ENCODE data around the gene TSPAN9.

TSPAN9 gene

GRCh38 chr12:3195859-3196483, 118.8 kb downstream of the TSPAN9 start:
- H3K79me2 ChIP-seq (ENCODE audit: insufficient read depth, low read length): no peaks in the 10 kb centered on the region
- no peaks in the 10 kb centered on the region for H3K36me3 ChIP-seq (ENCODE audit: low read length)
- TF ChIP-seq EZH2phosphoT487 (conservative IDR thresholded peaks at IDR 0.05; ENCODE audit: low read length): no peak
- no peak for TF ChIP-seq CTCF (IDR thresholded peaks at IDR 0.05; ENCODE audit: insufficient read depth, low read length, poor library complexity, severe bottlenecking)
- no peak overlapping the region for H3K27ac ChIP-seq (ENCODE audit: low read depth, low read length)
- H3K9me2 ChIP-seq (replicated peaks; ENCODE audit: insufficient read depth, low read length): no peaks in the 10 kb centered on the region
- H3K4me2 ChIP-seq (ENCODE audit: low read depth, low read length, poor library complexity, severe bottlenecking): no peak overlapping the region
- no peak overlapping the region for H2AFZ ChIP-seq (ENCODE audit: low read depth, low read length, severe bottlenecking)
- no peaks in the 10 kb centered on the region for H4K20me1 ChIP-seq (ENCODE audit: low read depth, low read length)
- no peaks in the 10 kb centered on the region for H3K9me3 ChIP-seq (ENCODE audit: insufficient read depth, low read length)
- H3K9ac ChIP-seq (ENCODE audit: low read length): no peak overlapping the region
- H3K4me3 ChIP-seq (ENCODE audit: insufficient read depth, low read length, poor library complexity, severe bottlenecking): no peak overlapping the region
- H3F3A ChIP-seq (ENCODE audit: insufficient read depth): no peaks in the 10 kb centered on the region
- no peaks in the 10 kb centered on the region for H3K27me3 ChIP-seq (ENCODE audit: low read length)

GRCh38 chr12:3196488-3196887, 119.3 kb downstream of the TSPAN9 start:
- Histone ChIP-seq H3K9me3 (ENCODE audit: insufficient read depth, low read length) (no peaks in the 10 kb centered on the region), H2AFZ (ENCODE audit: low read depth, low read length, severe bottlenecking) (no peak overlapping the region), H3K9me2 (replicated peaks; ENCODE audit: insufficient read depth, low read length) (no peaks in the 10 kb centered on the region), H3K9ac (ENCODE audit: low read length) (no peak overlapping the region), H3K27ac (ENCODE audit: low read depth, low read length) (no peak overlapping the region), H3K79me2 (ENCODE audit: insufficient read depth, low read length) (no peaks in the 10 kb centered on the region), H3K36me3 (ENCODE audit: low read length) (no peaks in the 10 kb centered on the region), H3K27me3 (ENCODE audit: low read length) (no peaks in the 10 kb centered on the region), H4K20me1 (ENCODE audit: low read depth, low read length) (no peaks in the 10 kb centered on the region), H3F3A (ENCODE audit: insufficient read depth) (no peaks in the 10 kb centered on the region), H3K4me2 (ENCODE audit: low read depth, low read length, poor library complexity, severe bottlenecking) (no peak overlapping the region), H3K4me3 (ENCODE audit: insufficient read depth, low read length, poor library complexity, severe bottlenecking) (no peak overlapping the region)
- TF ChIP-seq EZH2phosphoT487 (conservative IDR thresholded peaks at IDR 0.05; ENCODE audit: low read length): no peak
- no peak for TF ChIP-seq CTCF (IDR thresholded peaks at IDR 0.05; ENCODE audit: insufficient read depth, low read length, poor library complexity, severe bottlenecking)

- H3K9ac ChIP-seq (ENCODE audit: low read length): no peak overlapping the region
- no peak overlapping the region for H3K27ac ChIP-seq (ENCODE audit: low read depth, low read length)
- TF ChIP-seq EZH2phosphoT487 (conservative IDR thresholded peaks at IDR 0.05; ENCODE audit: low read length): no peak
- H3K4me2 ChIP-seq (ENCODE audit: low read depth, low read length, poor library complexity, severe bottlenecking): no peak overlapping the region
- H3K79me2 ChIP-seq (ENCODE audit: insufficient read depth, low read length): no peaks in the 10 kb centered on the region
- H3K27me3 ChIP-seq (ENCODE audit: low read length): no peaks in the 10 kb centered on the region
- H3K36me3 ChIP-seq (ENCODE audit: low read length): no peaks in the 10 kb centered on the region
- H3F3A ChIP-seq (ENCODE audit: insufficient read depth): no peaks in the 10 kb centered on the region
- no peaks in the 10 kb centered on the region for H4K20me1 ChIP-seq (ENCODE audit: low read depth, low read length)
- H2AFZ ChIP-seq (ENCODE audit: low read depth, low read length, severe bottlenecking): no peak overlapping the region
- H3K9me3 ChIP-seq (ENCODE audit: insufficient read depth, low read length): no peaks in the 10 kb centered on the region
- no peaks in the 10 kb centered on the region for H3K9me2 ChIP-seq (replicated peaks; ENCODE audit: insufficient read depth, low read length)
- no peak overlapping the region for H3K4me3 ChIP-seq (ENCODE audit: insufficient read depth, low read length, poor library complexity, severe bottlenecking)
Measured at GRCh38 chr12:3197131-3197818, 120.1 kb downstream of the TSPAN9 start.

GRCh38 chr12:3199551-3200031, 122.4 kb downstream of the TSPAN9 start:
- TF ChIP-seq EZH2phosphoT487 (conservative IDR thresholded peaks at IDR 0.05; ENCODE audit: low read length): no peak
- H2AFZ ChIP-seq (ENCODE audit: low read depth, low read length, severe bottlenecking): no peak overlapping the region
- H3K36me3 ChIP-seq (ENCODE audit: low read length): no peaks in the 10 kb centered on the region
- no peak overlapping the region for H3K27ac ChIP-seq (ENCODE audit: low read depth, low read length)
- H3K9me3 ChIP-seq (ENCODE audit: insufficient read depth, low read length): no peaks in the 10 kb centered on the region
- no peaks in the 10 kb centered on the region for H3K9me2 ChIP-seq (replicated peaks; ENCODE audit: insufficient read depth, low read length)
- H3K79me2 ChIP-seq (ENCODE audit: insufficient read depth, low read length): no peaks in the 10 kb centered on the region
- no peaks in the 10 kb centered on the region for H4K20me1 ChIP-seq (ENCODE audit: low read depth, low read length)
- H3K4me3 ChIP-seq (ENCODE audit: insufficient read depth, low read length, poor library complexity, severe bottlenecking): no peak overlapping the region
- no peak overlapping the region for H3K9ac ChIP-seq (ENCODE audit: low read length)
- H3F3A ChIP-seq (ENCODE audit: insufficient read depth): no peaks in the 10 kb centered on the region
- H3K27me3 ChIP-seq (ENCODE audit: low read length): no peaks in the 10 kb centered on the region
- H3K4me2 ChIP-seq (ENCODE audit: low read depth, low read length, poor library complexity, severe bottlenecking): no peak overlapping the region

Data from SU-DHL-6 (cell line).